Left ventricle myocardium inferior (tissue), 1 donor: Measurements from ENCODE around the gene TXNDC2. TPM values are rescaled to one million over a fixed set of nuclear protein-coding genes. Genes with fewer than 3 reads are reported as not detected.
A peak's percentile ranks its signal among the peaks of the same experiment; 100 is the strongest.
"Not testable (repeated sequence)": the region's sequence is repeated elsewhere in the genome, so short reads cannot be mapped to it uniquely, and the experiment has no call there.

Experiments
- DNase-seq: peaks from one replicate; pipeline ENCODE4 v3.0.0-alpha.2; 2020
- H3K27ac ChIP-seq: fragments of 200-600 bp; replicated peaks from 2 replicates; pipeline ENCODE4 v1.8.0; 2021
- H3K27me3 ChIP-seq: fragments of 200-600 bp; 2 replicates; pipeline ENCODE4 v1.8.0; 2021; ENCODE audit warnings: low read depth
- H3K36me3 ChIP-seq: fragments of 200-600 bp; 2 replicates; pipeline ENCODE4 v1.8.0; 2021
- H3K4me1 ChIP-seq: fragments of 200-600 bp; 2 replicates; pipeline ENCODE4 v1.8.0; 2021
- H3K4me3 ChIP-seq: fragments of 200-600 bp; 2 replicates; pipeline ENCODE4 v1.8.0; 2021; ENCODE audit warnings: mild to moderate bottlenecking, moderate library complexity
- H3K9me3 ChIP-seq: fragments of 200-600 bp; replicated peaks from 2 replicates; pipeline ENCODE4 v1.8.0; 2021
- intact Hi-C: fragments of 100-400 bp; cut with micrococcal nuclease; formaldehyde crosslinking; loops from one replicate; pipeline ENCODE4 v1.11.0; 2022
- total RNA-seq: library from RNA; stranded (reverse); fragmentation: NEBNext Ultra II Directional; extraction: Animal tissue kit (Norgen Biotek cat#: 25700); gene quantifications from one replicate; pipeline ENCODE4 v1.2.1, GENCODE V29; 2021
- TF ChIP-seq, protein P1 (sequence below): fragments of 200-600 bp; IDR thresholded peaks from 2 replicates; pipeline ENCODE4 v1.8.0; 2021; ENCODE audit warnings: antibody characterized with exemption, mild to moderate bottlenecking, borderline replicate concordance
- donor health status: DM: no; HTN: yes; CAD: no; lungs with severe emphysema.

The TXNDC2 gene
- total RNA-seq, 1 donor from 2014 or later: not detected

DNA sequence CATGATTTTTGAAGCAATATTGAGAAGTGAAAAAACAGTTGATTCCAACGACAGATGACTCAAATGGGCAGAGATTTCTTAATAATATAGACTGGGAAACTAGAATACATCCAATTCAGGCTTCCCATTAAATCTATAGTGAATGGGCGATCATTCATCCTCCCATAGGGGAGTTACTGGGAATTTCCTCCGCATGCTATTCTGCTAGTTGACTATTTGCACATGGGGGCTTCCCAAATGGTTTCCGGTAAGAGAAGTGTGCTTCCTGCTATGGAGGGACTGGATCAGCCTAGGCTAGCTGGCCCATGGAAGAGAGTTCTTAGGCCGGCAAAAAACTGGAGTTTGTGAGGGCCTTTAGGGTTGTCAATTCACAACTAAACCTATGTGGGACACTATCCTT, 25.5 kb downstream of the TXNDC2 start:
- DNase-seq: no peak
- Histone ChIP-seq H3K27ac (no peak overlapping the region), H3K4me1 (peaks cover 27% of the 10 kb centered on the region), H3K36me3 (no peaks in the 10 kb centered on the region), H3K4me3 (no peak overlapping the region), H3K9me3 (no peaks in the 10 kb centered on the region), H3K27me3 (no peaks in the 10 kb centered on the region)
- intact Hi-C loops: no loop called here
- TF ChIP-seq, protein P1, sequence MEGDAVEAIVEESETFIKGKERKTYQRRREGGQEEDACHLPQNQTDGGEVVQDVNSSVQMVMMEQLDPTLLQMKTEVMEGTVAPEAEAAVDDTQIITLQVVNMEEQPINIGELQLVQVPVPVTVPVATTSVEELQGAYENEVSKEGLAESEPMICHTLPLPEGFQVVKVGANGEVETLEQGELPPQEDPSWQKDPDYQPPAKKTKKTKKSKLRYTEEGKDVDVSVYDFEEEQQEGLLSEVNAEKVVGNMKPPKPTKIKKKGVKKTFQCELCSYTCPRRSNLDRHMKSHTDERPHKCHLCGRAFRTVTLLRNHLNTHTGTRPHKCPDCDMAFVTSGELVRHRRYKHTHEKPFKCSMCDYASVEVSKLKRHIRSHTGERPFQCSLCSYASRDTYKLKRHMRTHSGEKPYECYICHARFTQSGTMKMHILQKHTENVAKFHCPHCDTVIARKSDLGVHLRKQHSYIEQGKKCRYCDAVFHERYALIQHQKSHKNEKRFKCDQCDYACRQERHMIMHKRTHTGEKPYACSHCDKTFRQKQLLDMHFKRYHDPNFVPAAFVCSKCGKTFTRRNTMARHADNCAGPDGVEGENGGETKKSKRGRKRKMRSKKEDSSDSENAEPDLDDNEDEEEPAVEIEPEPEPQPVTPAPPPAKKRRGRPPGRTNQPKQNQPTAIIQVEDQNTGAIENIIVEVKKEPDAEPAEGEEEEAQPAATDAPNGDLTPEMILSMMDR: no peak

GRCh38 chr18:9912285-9912684, 26.5 kb downstream of the TXNDC2 start:
- DNase-seq, intact Hi-C loops, H3K27me3 ChIP-seq, H3K27ac ChIP-seq, H3K4me3 ChIP-seq, H3K36me3 ChIP-seq, H3K9me3 ChIP-seq: not testable (repeated sequence)
- H3K4me1 ChIP-seq: peaks cover 37% of the 10 kb centered on the region

GRCh38 chr18:9913151-9913525, 27.4 kb downstream of the TXNDC2 start:
- peak overlapping the region; percentile 100 for H3K27ac ChIP-seq
- intact Hi-C loops: no loop called here

GRCh38 chr18:9913526-9914333, 28.0 kb downstream of the TXNDC2 start, which contains the start of gene VAPA:
VAPA (plus strand) TSS chr18:9914016; CDS start chr18:9914257, 241 bp downstream.
- no peaks in the 10 kb centered on the region for H3K9me3 ChIP-seq
- H3K4me3 ChIP-seq: peak within 1 kb of the TSS; percentile 96
- peaks cover 52% of the 10 kb centered on the region for H3K4me1 ChIP-seq
- DNase-seq: peak; percentile 96
- no peaks in the 10 kb centered on the region for H3K27me3 ChIP-seq
- TF ChIP-seq, protein P1: no peak
- peak within 1 kb of the TSS; percentile 100 for H3K27ac ChIP-seq
- H3K36me3 ChIP-seq: no peaks in the 10 kb centered on the region
- intact Hi-C loops: no loop called here

More at GRCh38 chr18:9913151-9913525, 27.4 kb downstream of the TXNDC2 start:
- Histone ChIP-seq H3K27me3 (no peaks in the 10 kb centered on the region), H3K36me3 (no peaks in the 10 kb centered on the region), H3K4me1 (peaks cover 46% of the 10 kb centered on the region), H3K9me3 (no peaks in the 10 kb centered on the region), H3K4me3 (peak overlapping the region; percentile 96)
- TF ChIP-seq, protein P1: no peak
- no peak for DNase-seq

- H3K36me3 ChIP-seq: no peaks in the 10 kb centered on the region
- peak overlapping the region; percentile 96 for H3K4me3 ChIP-seq
- DNase-seq: no peak
- intact Hi-C loops: no loop called here
- H3K27ac ChIP-seq: peak overlapping the region; percentile 100
- no peaks in the 10 kb centered on the region for H3K27me3 ChIP-seq
- H3K4me1 ChIP-seq: peaks cover 57% of the 10 kb centered on the region
- TF ChIP-seq, protein P1: no peak
- no peaks in the 10 kb centered on the region for H3K9me3 ChIP-seq
Observed at GRCh38 chr18:9914334-9914583, 28.5 kb downstream of the TXNDC2 start.

- Histone ChIP-seq H3K9me3 (no peaks in the 10 kb centered on the region), H3K36me3 (no peaks in the 10 kb centered on the region), H3K4me1 (peaks cover 62% of the 10 kb centered on the region), H3K27me3 (no peaks in the 10 kb centered on the region), H3K27ac (peak overlapping the region; percentile 100), H3K4me3 (peak overlapping the region; percentile 96)
- peak; percentile 68 for DNase-seq
- TF ChIP-seq, protein P1: no peak
- intact Hi-C loops: no loop called here
Observed at GRCh38 chr18:9914584-9915290, 29.0 kb downstream of the TXNDC2 start.
